LNCaP clone FGC (cell line): ENCODE data around the gene IRF3.
"Not testable (repeated sequence)": the region's sequence is repeated elsewhere in the genome, so short reads cannot be mapped to it uniquely, and the experiment has no call there.

Experiments
- DNase-seq: peaks from one replicate; pipeline ENCODE4 v3.0.0-alpha.2; 2011; ENCODE audit warnings: low read depth
- H3K4me3 ChIP-seq: 2 replicates; pipeline ENCODE4 v1.5.1; 2011; ENCODE audit warnings: mild to moderate bottlenecking, low read depth, low read length, control low read depth
- CTCF ChIP-seq: IDR thresholded peaks from 2 replicates; pipeline ENCODE4 v1.5.1; 2012; ENCODE audit warnings: mild to moderate bottlenecking; ENCODE audit not compliant: control insufficient read depth, insufficient read depth; ENCODE audit errors: extremely low read depth

Gene IRF3

DNA sequence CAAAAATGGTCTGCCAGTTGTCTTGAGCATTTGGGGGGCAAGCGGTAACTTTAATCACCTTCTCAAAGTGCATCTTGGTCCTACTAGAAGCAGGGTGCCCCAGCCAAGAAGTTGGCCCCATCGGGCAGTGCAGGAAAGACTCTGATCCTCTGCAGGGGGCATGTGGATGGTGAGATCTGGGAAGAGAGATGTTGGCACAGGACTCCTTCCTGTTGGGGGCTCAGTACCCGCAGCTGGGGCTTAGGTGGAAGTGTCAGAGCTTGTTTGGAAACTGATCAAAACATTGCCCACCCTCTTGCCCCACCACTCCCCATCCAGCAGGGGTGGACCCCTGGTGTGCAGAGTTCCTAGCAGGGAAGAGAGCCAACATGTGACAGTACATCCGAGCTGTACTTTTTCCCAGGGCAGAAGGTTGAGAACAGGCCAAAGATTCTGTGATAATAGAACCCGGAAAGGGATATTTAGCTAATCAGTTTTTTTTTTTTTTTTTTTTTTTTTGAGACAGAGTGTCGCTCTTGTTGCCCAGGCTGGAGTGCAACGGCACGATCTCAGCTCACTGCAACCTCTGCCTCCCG is 34.6 kb downstream of the IRF3 start:
- DNase-seq, result peak; percentile 86
- no peak for TF ChIP-seq CTCF
- H3K4me3 ChIP-seq, result no peak overlapping the region

DNA sequence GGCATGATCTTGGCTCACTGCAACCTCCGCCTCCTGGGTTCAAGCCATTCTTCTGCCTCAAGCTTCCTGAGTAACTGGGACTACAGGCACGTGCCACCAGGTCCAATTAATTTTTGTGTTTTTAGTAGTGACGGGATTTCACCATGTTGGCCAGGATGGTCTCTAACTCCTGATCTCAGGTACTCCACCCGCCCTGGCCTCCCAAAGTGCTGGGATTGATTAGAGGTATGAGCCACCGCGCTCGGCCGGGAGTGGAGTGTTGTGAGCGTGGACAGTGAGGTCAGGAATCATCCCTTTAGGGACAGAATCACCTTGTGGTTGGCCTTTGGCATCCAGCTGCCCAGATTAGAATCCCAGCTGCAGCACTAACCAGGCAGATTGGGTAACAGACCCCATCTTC is 36.0 kb downstream of the IRF3 start:
- no peak for TF ChIP-seq CTCF
- DNase-seq, result no peak
- no peak overlapping the region for H3K4me3 ChIP-seq

GRCh38 chr19:49626226-49626625 is 39.4 kb downstream of the IRF3 start:
- DNase-seq, result no peak
- no peak overlapping the region for H3K4me3 ChIP-seq
- TF ChIP-seq CTCF, result no peak

DNA sequence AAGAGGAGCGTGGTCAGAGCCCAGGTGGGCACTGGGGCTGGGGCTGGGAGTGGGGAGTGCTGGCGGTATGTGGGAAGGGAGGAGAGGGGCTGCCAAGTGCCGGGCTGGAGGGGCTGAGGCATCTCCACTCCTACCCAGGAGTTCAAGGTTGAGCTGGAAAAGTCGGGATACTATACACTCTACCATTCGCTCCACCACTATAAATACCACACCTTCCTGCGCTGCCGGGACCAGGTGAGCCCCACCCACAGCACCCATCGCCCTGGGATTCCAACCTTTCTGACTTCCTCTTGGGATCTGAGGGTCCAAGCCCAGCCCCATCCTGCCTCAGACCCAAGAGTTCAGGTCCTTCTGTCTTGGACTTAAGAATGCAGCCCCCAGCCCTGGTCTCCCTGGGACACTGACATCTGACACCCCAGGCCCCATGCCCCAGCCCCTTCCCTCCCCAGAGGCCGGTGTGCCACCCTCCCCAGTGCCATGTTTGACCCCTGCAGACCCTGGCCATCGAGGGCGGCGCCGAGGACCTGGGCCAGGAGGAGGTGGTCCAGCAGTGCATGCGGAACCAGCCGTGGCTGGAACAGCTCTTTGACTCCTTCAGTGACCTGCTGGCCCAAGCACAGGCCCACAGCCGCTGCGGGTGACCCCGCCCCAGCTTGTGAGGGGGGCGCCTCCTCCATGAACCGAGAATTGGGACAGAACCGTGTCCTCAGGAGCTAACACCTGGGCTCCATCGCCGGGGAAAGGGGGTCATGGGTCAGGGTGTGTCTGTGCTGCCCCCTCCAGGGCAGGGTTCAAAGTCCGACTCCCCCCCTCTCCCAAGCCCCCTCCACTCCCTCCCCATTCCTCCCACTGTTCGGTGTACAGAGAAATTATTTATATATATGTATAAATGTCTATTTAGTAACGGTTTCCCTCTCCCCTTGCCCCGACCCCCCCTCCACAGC is 40.4 kb downstream of the IRF3 start:
- TF ChIP-seq CTCF, result no peak
- DNase-seq, result no peak
- H3K4me3 ChIP-seq, result no peak overlapping the region

DNA sequence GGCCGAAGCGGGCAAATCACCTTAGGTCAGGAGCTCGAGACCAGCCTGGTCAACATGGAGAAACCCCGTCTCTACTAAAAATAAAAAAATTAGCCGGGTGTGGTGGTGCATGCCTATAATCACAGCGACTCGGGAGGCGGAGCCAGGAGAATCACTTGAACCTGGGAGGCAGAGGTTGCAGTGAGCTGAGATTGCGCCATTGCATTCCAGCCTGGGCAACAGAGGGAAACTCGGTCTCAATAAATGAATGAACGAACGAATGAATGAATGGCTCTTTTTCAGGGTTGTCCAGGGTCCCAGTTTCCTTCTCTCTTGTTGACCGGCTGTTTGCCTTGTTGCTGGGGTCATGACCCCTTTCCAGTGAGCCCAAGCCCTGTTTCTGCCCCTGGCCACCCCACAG is 47.8 kb downstream of the IRF3 start:
- DNase-seq, H3K4me3 ChIP-seq: not testable (repeated sequence)

- H3K4me3 ChIP-seq, result no peak overlapping the region
- DNase-seq, result no peak
- no peak for TF ChIP-seq CTCF
These were observed 48.7 kb downstream of the IRF3 start for GRCh38 chr19:49616945-49617344.

DNA sequence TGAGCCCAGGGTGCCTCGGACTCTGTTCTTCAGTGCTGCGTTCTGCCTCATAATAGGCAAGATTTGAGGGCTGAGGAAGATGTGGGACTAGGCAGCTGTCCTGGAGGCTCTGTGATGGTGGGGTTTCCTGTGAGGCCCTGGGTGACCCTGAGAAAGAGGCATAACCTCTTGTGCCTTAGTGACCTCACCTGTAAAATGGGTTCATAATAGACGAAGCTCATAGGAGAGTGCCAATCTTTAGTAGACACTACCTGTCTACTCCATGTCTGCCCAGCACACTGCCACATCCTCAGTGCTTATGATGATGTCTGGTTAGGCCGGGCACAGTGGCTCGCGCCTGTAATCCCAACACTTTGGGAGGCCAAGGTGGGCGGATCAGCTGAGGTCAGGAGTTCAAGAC is 49.1 kb downstream of the IRF3 start:
- DNase-seq, result no peak
- TF ChIP-seq CTCF, result no peak
- H3K4me3 ChIP-seq, result no peak overlapping the region
